Endothelial cell (in vitro differentiated cells): Measurements from ENCODE around the gene ANKH. TPM values are rescaled to one million over a fixed set of nuclear protein-coding genes. Genes with fewer than 3 reads are reported as not detected.

Experiments used
- DNase-seq: peaks from one replicate; pipeline ENCODE4 v3.0.0; 2021; ENCODE audit warnings: low spot score
- H3K27ac Mint-ChIP-seq: one replicate; pipeline ENCODE4 v1.8.0; 2021; ENCODE audit warnings: mixed read lengths, inconsistent platforms; ENCODE audit not compliant: unreplicated experiment
- H3K27me3 Mint-ChIP-seq: one replicate; pipeline ENCODE4 v1.8.0; 2021; ENCODE audit warnings: mild to moderate bottlenecking, moderate library complexity, mixed read lengths, inconsistent platforms; ENCODE audit not compliant: unreplicated experiment
- H3K36me3 Mint-ChIP-seq: one replicate; pipeline ENCODE4 v1.8.0; 2021; ENCODE audit warnings: mild to moderate bottlenecking, low read depth, mixed read lengths, inconsistent platforms; ENCODE audit not compliant: unreplicated experiment
- H3K4me1 Mint-ChIP-seq: one replicate; pipeline ENCODE4 v1.8.0; 2021; ENCODE audit warnings: mild to moderate bottlenecking, mixed read lengths, inconsistent platforms; ENCODE audit not compliant: unreplicated experiment
- H3K4me3 Mint-ChIP-seq: one replicate; pipeline ENCODE4 v1.8.0; 2021; ENCODE audit warnings: mild to moderate bottlenecking, mixed read lengths, inconsistent platforms; ENCODE audit not compliant: unreplicated experiment
- H3K9me3 Mint-ChIP-seq: one replicate; pipeline ENCODE4 v1.8.0; 2021; ENCODE audit warnings: mixed read lengths, inconsistent platforms; ENCODE audit not compliant: unreplicated experiment
- total RNA-seq: library from RNA; stranded (reverse); fragmentation: NEBNext Ultra II Directional; extraction: Animal tissue kit (Norgen Biotek cat#: 25700); gene quantifications from one replicate; pipeline ENCODE4 v1.2.1, GENCODE V29; 2021; ENCODE audit not compliant: unreplicated experiment
- TF ChIP-seq, protein P1 (sequence below): fragments of 200-600 bp; sonication (generic); IDR thresholded peaks from one replicate; pipeline ENCODE4 v1.5.0; 2021; ENCODE audit warnings: antibody characterized with exemption; ENCODE audit not compliant: unreplicated experiment

ANKH gene
- total RNA-seq, 1 donor from 2014 or later: 61.8 TPM

DNA sequence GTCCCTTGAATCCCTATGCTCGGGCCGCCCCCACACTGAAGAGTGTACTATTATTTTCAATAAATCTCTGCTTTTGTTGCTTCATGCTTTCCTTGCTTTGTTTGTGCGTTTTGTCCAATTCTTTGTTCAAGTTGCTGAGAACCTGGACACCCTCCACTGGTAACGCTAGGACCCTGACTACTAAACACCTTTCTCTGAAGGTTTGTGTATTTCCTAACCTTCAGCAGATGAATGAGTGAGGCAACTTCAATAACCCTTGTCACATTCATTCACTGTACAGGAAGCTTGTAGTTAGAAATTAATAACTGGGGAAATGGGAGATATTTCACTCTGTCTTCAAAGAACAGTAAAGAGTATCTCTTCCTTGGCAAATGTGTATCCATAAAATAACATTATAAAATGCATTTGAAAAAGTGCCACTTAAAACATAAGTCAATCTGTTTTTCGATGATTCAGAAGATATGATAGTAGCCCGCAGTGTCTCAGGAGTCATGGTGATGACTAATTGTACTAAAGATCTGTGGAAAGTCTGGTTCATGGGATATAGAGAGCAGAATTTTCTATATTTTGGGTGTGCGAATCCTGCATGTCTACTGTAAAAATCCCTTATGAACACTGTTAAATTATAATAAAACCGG, 43.2 kb upstream of the ANKH start:
- Mint-ChIP-seq H3K27ac (no peak overlapping the region), H3K27me3 (peaks cover 2% of the 10 kb centered on the region), H3K36me3 (peaks cover 3% of the 10 kb centered on the region), H3K4me1 (no peaks in the 10 kb centered on the region), H3K4me3 (no peak overlapping the region), H3K9me3 (no peaks in the 10 kb centered on the region)
- no peak for DNase-seq
- TF ChIP-seq, protein P1, sequence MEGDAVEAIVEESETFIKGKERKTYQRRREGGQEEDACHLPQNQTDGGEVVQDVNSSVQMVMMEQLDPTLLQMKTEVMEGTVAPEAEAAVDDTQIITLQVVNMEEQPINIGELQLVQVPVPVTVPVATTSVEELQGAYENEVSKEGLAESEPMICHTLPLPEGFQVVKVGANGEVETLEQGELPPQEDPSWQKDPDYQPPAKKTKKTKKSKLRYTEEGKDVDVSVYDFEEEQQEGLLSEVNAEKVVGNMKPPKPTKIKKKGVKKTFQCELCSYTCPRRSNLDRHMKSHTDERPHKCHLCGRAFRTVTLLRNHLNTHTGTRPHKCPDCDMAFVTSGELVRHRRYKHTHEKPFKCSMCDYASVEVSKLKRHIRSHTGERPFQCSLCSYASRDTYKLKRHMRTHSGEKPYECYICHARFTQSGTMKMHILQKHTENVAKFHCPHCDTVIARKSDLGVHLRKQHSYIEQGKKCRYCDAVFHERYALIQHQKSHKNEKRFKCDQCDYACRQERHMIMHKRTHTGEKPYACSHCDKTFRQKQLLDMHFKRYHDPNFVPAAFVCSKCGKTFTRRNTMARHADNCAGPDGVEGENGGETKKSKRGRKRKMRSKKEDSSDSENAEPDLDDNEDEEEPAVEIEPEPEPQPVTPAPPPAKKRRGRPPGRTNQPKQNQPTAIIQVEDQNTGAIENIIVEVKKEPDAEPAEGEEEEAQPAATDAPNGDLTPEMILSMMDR: no peak

DNA sequence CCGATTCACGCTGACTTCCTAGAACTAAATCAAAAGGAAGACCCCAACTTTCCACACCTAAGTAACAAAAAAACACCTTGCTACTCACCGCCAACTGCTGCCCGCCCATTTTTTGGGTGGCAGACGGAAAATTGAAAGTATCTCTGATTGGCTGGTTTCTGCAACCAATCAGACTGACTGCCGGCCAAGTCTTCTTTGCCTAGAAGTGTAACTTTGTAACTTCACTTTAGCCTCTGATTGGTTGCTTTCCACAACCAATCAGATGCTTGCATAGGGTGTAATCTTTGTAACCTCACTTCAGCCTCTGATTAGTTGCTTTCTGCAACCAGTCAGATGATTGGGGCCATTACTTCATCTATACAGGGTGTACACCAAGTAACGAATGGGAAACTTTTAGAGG, 42.6 kb upstream of the ANKH start:
- H3K27me3 Mint-ChIP-seq: peaks cover 2% of the 10 kb centered on the region
- TF ChIP-seq, protein P1: no peak
- no peak overlapping the region for H3K4me3 Mint-ChIP-seq
- no peaks in the 10 kb centered on the region for H3K4me1 Mint-ChIP-seq
- DNase-seq: no peak
- H3K9me3 Mint-ChIP-seq: no peaks in the 10 kb centered on the region
- no peak overlapping the region for H3K27ac Mint-ChIP-seq
- H3K36me3 Mint-ChIP-seq: peaks cover 3% of the 10 kb centered on the region

DNA sequence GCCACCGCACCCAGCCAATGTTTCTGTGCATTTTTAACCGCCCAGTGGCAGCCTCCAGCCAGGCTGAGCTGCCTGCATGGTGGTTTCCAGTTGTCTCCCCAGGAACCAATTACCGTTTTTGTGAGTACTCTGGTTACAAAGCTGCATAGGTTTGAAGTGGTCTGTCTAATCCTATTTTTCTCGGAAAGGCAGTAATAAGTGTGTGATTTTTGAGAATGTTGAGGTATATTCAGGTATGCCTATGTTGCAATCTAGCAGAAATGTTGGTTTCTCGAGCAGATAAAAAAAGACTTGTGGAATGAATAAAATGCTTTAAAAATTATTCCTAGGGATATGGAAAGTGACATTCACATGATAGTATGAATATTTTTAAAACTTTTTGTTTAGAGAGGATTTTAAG, 41.5 kb upstream of the ANKH start:
- H3K27me3 Mint-ChIP-seq: peaks cover 2% of the 10 kb centered on the region
- H3K9me3 Mint-ChIP-seq: no peaks in the 10 kb centered on the region
- TF ChIP-seq, protein P1: no peak
- no peak overlapping the region for H3K4me3 Mint-ChIP-seq
- H3K4me1 Mint-ChIP-seq: peaks cover 2% of the 10 kb centered on the region
- DNase-seq: no peak
- no peak overlapping the region for H3K27ac Mint-ChIP-seq
- H3K36me3 Mint-ChIP-seq: peaks cover 3% of the 10 kb centered on the region

DNA sequence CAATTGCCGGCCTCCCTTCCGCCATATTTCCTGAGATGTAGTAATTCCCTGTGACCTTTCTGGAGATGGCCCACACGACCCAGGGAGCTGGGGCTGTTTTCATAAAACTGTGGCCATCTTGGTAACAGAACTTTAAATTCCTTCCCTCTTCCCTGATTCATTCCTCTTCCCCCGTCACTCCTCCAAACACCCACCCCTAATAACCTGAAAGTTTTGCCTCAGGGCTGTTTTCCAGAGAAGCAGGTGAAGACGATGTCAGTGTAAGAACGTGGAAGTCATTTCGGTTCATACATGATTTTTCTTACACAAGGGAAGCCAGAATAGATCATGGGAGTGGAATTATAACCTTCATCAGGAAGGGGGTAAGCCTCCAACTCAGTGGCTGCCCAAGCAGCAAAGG, 40.6 kb upstream of the ANKH start:
- DNase-seq: no peak

DNA sequence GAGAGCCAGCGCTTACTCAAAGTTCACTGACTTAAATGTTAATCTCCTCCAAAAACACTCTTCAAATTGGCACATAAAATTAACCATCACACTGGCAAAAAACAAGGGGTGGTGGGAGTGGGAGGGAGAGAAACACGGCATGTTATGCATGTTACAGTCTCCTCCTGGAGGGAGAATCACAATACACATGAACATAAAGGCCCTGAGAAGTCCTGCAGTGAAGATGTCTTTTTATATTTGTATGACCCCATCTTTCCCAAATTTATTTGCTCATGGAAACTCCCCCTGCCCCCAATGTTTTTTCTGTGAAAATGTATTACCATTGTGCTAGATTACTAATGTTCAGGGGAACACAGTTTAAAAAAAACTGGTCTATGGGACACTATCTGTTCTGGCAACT, 37.8 kb upstream of the ANKH start:
- Mint-ChIP-seq H3K27ac (no peak overlapping the region), H3K27me3 (peaks cover 2% of the 10 kb centered on the region), H3K4me1 (peaks cover 12% of the 10 kb centered on the region), H3K36me3 (peaks cover 3% of the 10 kb centered on the region), H3K9me3 (no peaks in the 10 kb centered on the region), H3K4me3 (no peak overlapping the region)
- DNase-seq: no peak
- TF ChIP-seq, protein P1: no peak

More for the DNA sequence above, 40.6 kb upstream of the ANKH start:
- Mint-ChIP-seq H3K9me3 (no peaks in the 10 kb centered on the region), H3K27ac (no peak overlapping the region), H3K4me3 (no peak overlapping the region), H3K4me1 (peaks cover 3% of the 10 kb centered on the region), H3K27me3 (peaks cover 2% of the 10 kb centered on the region), H3K36me3 (peaks cover 3% of the 10 kb centered on the region)
- TF ChIP-seq, protein P1: no peak
